BLaER1 (cell line): Measurements from ENCODE around the gene RSRC1.

Source experiments
- H3K27ac ChIP-seq: shearing (Covaris generic); formaldehyde crosslinking; 2 replicates; pipeline ENCODE4 v1.8.1; 2022
- H3K27me3 ChIP-seq: shearing (Covaris generic); formaldehyde crosslinking; 2 replicates; pipeline ENCODE4 v1.8.1; 2022
- H3K36me3 ChIP-seq: shearing (Covaris generic); formaldehyde crosslinking; 2 replicates; pipeline ENCODE4 v1.8.1; 2022
- H3K4me1 ChIP-seq: shearing (Covaris generic); formaldehyde crosslinking; 2 replicates; pipeline ENCODE4 v1.8.1; 2022
- H3K4me2 ChIP-seq: shearing (Covaris generic); formaldehyde crosslinking; 2 replicates; pipeline ENCODE4 v1.8.1; 2022
- H3K4me3 ChIP-seq: shearing (Covaris generic); formaldehyde crosslinking; 2 replicates; pipeline ENCODE4 v1.8.1; 2022
- H3K9ac ChIP-seq: shearing (Covaris generic); formaldehyde crosslinking; 2 replicates; pipeline ENCODE4 v1.8.1; 2022
- H3K9me3 ChIP-seq: shearing (Covaris generic); formaldehyde crosslinking; 2 replicates; pipeline ENCODE4 v1.8.1; 2022
- H4K20me1 ChIP-seq: shearing (Covaris generic); formaldehyde crosslinking; 2 replicates; pipeline ENCODE4 v1.8.1; 2022
- Cebpa-rat ChIP-seq: shearing (Covaris generic); IDR thresholded peaks from 2 replicates; pipeline ENCODE4 v1.8.1; 2022

The RSRC1 gene

GRCh38 chr3:158093526-158093925 is 16.4 kb upstream of the RSRC1 start:
- peaks cover 14% of the 10 kb centered on the region; the same call in 1 of the 2 replicates for H3K4me1 ChIP-seq
- no peak for TF ChIP-seq Cebpa-rat
- H3K9ac ChIP-seq: no peak overlapping the region
- H3K27me3 ChIP-seq: peaks cover 45% of the 10 kb centered on the region
- no peaks in the 10 kb centered on the region for H3K36me3 ChIP-seq
- H3K9me3 ChIP-seq: peaks cover 18% of the 10 kb centered on the region
- peaks cover 16% of the 10 kb centered on the region for H4K20me1 ChIP-seq
- no peak overlapping the region for H3K4me3 ChIP-seq
- H3K4me2 ChIP-seq: no peak overlapping the region
- no peak overlapping the region for H3K27ac ChIP-seq

GRCh38 chr3:158094235-158095110 is 15.4 kb upstream of the RSRC1 start:
- Histone ChIP-seq H3K4me2 (no peak overlapping the region), H3K27me3 (peaks cover 55% of the 10 kb centered on the region), H3K27ac (no peak overlapping the region), H3K9me3 (peaks cover 18% of the 10 kb centered on the region), H3K36me3 (no peaks in the 10 kb centered on the region), H4K20me1 (peaks cover 25% of the 10 kb centered on the region), H3K4me3 (no peak overlapping the region), H3K9ac (no peak overlapping the region), H3K4me1 (peaks cover 14% of the 10 kb centered on the region; the same call in 1 of the 2 replicates)
- TF ChIP-seq Cebpa-rat: no peak

- Histone ChIP-seq H3K4me2 (no peak overlapping the region), H3K9ac (no peak overlapping the region), H3K27me3 (peaks cover 62% of the 10 kb centered on the region), H3K9me3 (peaks cover 18% of the 10 kb centered on the region), H4K20me1 (peaks cover 31% of the 10 kb centered on the region), H3K4me1 (peaks cover 14% of the 10 kb centered on the region; the same call in 1 of the 2 replicates), H3K27ac (no peak overlapping the region), H3K36me3 (no peaks in the 10 kb centered on the region), H3K4me3 (no peak overlapping the region)
- TF ChIP-seq Cebpa-rat: no peak
Observed at GRCh38 chr3:158095111-158095813, 14.6 kb upstream of the RSRC1 start.

GRCh38 chr3:158095814-158096704 is 13.8 kb upstream of the RSRC1 start:
- Histone ChIP-seq H3K9ac (no peak overlapping the region), H3K9me3 (peaks cover 18% of the 10 kb centered on the region), H4K20me1 (peaks cover 39% of the 10 kb centered on the region), H3K4me1 (peaks cover 14% of the 10 kb centered on the region; the same call in 1 of the 2 replicates), H3K27ac (no peak overlapping the region), H3K4me2 (no peak overlapping the region), H3K27me3 (peaks cover 70% of the 10 kb centered on the region), H3K4me3 (no peak overlapping the region), H3K36me3 (no peaks in the 10 kb centered on the region)
- TF ChIP-seq Cebpa-rat: no peak

GRCh38 chr3:158097081-158097592 is 12.8 kb upstream of the RSRC1 start:
- Histone ChIP-seq H3K36me3 (no peaks in the 10 kb centered on the region), H4K20me1 (peaks cover 50% of the 10 kb centered on the region), H3K9me3 (peaks cover 18% of the 10 kb centered on the region), H3K4me1 (peaks cover 14% of the 10 kb centered on the region; the same call in 1 of the 2 replicates), H3K9ac (no peak overlapping the region), H3K27me3 (peaks cover 81% of the 10 kb centered on the region), H3K4me2 (peak overlapping the region; percentile 93), H3K27ac (no peak overlapping the region), H3K4me3 (peak overlapping the region; percentile 71)
- no peak for TF ChIP-seq Cebpa-rat

GRCh38 chr3:158097593-158098308 is 12.1 kb upstream of the RSRC1 start:
- H3K4me1 ChIP-seq: peaks cover 14% of the 10 kb centered on the region; the same call in 1 of the 2 replicates
- peak overlapping the region; percentile 93 for H3K4me2 ChIP-seq

GRCh38 chr3:158098309-158098639 is 11.6 kb upstream of the RSRC1 start:
- Histone ChIP-seq H3K4me3 (peak overlapping the region; percentile 71), H3K27ac (no peak overlapping the region), H3K4me2 (peak overlapping the region; percentile 93), H3K36me3 (no peaks in the 10 kb centered on the region), H3K4me1 (peaks cover 14% of the 10 kb centered on the region; the same call in 1 of the 2 replicates), H3K27me3 (peaks cover 93% of the 10 kb centered on the region), H3K9ac (no peak overlapping the region), H3K9me3 (peaks cover 28% of the 10 kb centered on the region), H4K20me1 (peaks cover 61% of the 10 kb centered on the region)
- TF ChIP-seq Cebpa-rat: no peak

More at GRCh38 chr3:158097593-158098308, 12.1 kb upstream of the RSRC1 start:
- peaks cover 87% of the 10 kb centered on the region for H3K27me3 ChIP-seq
- H3K9me3 ChIP-seq: peaks cover 22% of the 10 kb centered on the region
- no peak for TF ChIP-seq Cebpa-rat
- H3K4me3 ChIP-seq: peak overlapping the region; percentile 71
- H3K9ac ChIP-seq: peak overlapping the region; percentile 40; the same call in 1 of the 2 replicates
- no peak overlapping the region for H3K27ac ChIP-seq
- no peaks in the 10 kb centered on the region for H3K36me3 ChIP-seq
- H4K20me1 ChIP-seq: peaks cover 56% of the 10 kb centered on the region

GRCh38 chr3:158098834-158099424 is 11.0 kb upstream of the RSRC1 start:
- Histone ChIP-seq H3K9ac (no peak overlapping the region), H4K20me1 (peaks cover 68% of the 10 kb centered on the region), H3K4me3 (no peak overlapping the region), H3K4me1 (peaks cover 14% of the 10 kb centered on the region; the same call in 1 of the 2 replicates), H3K27ac (no peak overlapping the region), H3K4me2 (no peak overlapping the region), H3K27me3 (peaks cover 99% of the 10 kb centered on the region), H3K9me3 (peaks cover 34% of the 10 kb centered on the region), H3K36me3 (no peaks in the 10 kb centered on the region)
- no peak for TF ChIP-seq Cebpa-rat
